Tibial nerve (tissue), 4 donors: ENCODE data around the gene EXT2. TPM values are rescaled to one million over a fixed set of nuclear protein-coding genes. Genes with fewer than 3 reads are reported as not detected.

Experiments used
- DNase-seq, 2 donors: peaks; one replicate each; pipeline ENCODE4 v3.0.0-alpha.2; 2019; ENCODE audit warnings: low spot score in 2 of 2
- H3K27ac ChIP-seq, 4 donors: fragments of 200-600 bp; sonication (generic) in 3 of 4; one replicate each; pipeline ENCODE4 v1.5.1; 2017 to 2019; ENCODE audit warnings: mild to moderate bottlenecking in 1 of 4
- H3K27me3 ChIP-seq, 2 donors: fragments of 200-600 bp; sonication (generic) in 1 of 2; one replicate each; pipeline versions ENCODE4 v1.5.1 to v1.6.0; 2017 to 2019
- H3K36me3 ChIP-seq, 3 donors: fragments of 200-600 bp; sonication (generic); one replicate each; pipeline ENCODE4 v1.5.1; 2018 to 2019
- H3K4me1 ChIP-seq, 4 donors: fragments of 200-600 bp; sonication (generic) in 3 of 4; one replicate each; pipeline ENCODE4 v1.5.1; 2017 to 2019
- H3K4me3 ChIP-seq, 4 donors: fragments of 200-600 bp; sonication (generic) in 3 of 4; one replicate each; pipeline ENCODE4 v1.5.1; 2017 to 2019; ENCODE audit warnings: mild to moderate bottlenecking in 1 of 4, moderate library complexity in 1 of 4
- H3K9me3 ChIP-seq, 4 donors: fragments of 200-600 bp; sonication (generic) in 3 of 4; one replicate each; pipeline ENCODE4 v1.5.1; 2017 to 2019
- CTCF ChIP-seq, 5 experiments: fragments of 200-600 bp in 3 of 5; fragments of 450-650 bp in 2 of 5; sonication (generic) in 3 of 5; IDR thresholded peaks; one replicate each; pipeline ENCODE4 v1.5.1; 2016 to 2019; ENCODE audit warnings: antibody characterized with exemption in 5 of 5, mild to moderate bottlenecking in 3 of 5, moderate library complexity in 2 of 5
- EP300 ChIP-seq, 2 donors: sonication (generic); formaldehyde crosslinking; IDR thresholded peaks; one replicate each; pipeline ENCODE4 v1.6.1; 2017; ENCODE audit warnings: antibody characterized with exemption in 2 of 2, mild to moderate bottlenecking in 1 of 2
- POLR2A ChIP-seq, 2 donors: fragments of 450-650 bp; IDR thresholded peaks; one replicate each; pipeline ENCODE4 v1.6.1; 2017; ENCODE audit warnings: antibody characterized with exemption in 2 of 2, mild to moderate bottlenecking in 2 of 2, moderate library complexity in 2 of 2
- WGBS, 2 donors: methylation state at CpG; one replicate each; pipeline ENCODE4 v1.1.5; 2018; 5-methylcytosine and 5-hydroxymethylcytosine counted together
- total RNA-seq, 4 donors: library from RNA; depleted of rRNA; stranded (reverse); fragments of >200 nt; gene quantifications; one replicate each; pipeline ENCODE4 v1.1.0, GENCODE V29; 2016

Gene EXT2
- total RNA-seq, 4 donors from 2014 or later = 69.3 to 80.0 (median 73.1) TPM

DNA sequence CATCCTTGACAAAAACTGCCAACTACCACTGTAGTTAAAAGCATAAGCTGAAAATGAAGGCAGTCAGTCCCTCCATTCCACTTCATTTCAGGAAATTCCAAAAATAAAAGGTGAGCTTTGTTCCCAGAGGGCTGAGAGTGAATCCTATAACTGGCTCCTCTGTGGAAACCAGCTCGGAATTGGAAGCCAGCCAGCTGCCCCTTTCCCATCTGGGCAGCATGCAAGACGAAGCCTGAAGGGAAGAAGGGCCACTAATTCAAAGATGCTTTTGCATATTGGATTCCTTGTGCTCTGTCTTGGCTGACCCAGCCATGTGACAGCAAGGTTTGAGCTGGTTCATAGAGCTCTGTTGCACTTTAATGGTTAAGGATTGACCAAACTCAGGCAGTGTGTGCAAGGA, 131.0 kb downstream of the EXT2 start:
- 47 to 50% methylated on average over 2 of the region's 2 CpGs for WGBS, 2 donors
- Histone ChIP-seq H3K9me3 (no peaks in the 10 kb centered on the region), H3K27me3 (no peaks in the 10 kb centered on the region)

GRCh38 chr11:44226945-44227344, 131.5 kb downstream of the EXT2 start:
- TF ChIP-seq EP300 (IDR thresholded peaks at IDR 0.05) (no peak), CTCF (IDR thresholded peaks at IDR 0.05) (no peak), POLR2A (IDR thresholded peaks at IDR 0.05) (no peak)
- no peak for DNase-seq
- WGBS, 2 donors = 70 to 95% methylated on average over 3 to 4 of the region's 4 CpGs
- Histone ChIP-seq H3K36me3 (no peaks in the 10 kb centered on the region), H3K27me3 (no peaks in the 10 kb centered on the region), H3K9me3 (no peaks in the 10 kb centered on the region), H3K4me3 (no peak overlapping the region), H3K4me1 (peaks cover 0 to 13% (median 0%) of the 10 kb centered on the region in 4 donors), H3K27ac (no peak overlapping the region)

More for the DNA sequence above, 131.0 kb downstream of the EXT2 start:
- Histone ChIP-seq H3K4me3 (no peak overlapping the region), H3K36me3 (no peaks in the 10 kb centered on the region), H3K27ac (no peak overlapping the region), H3K4me1 (peaks cover 0 to 16% (median 0%) of the 10 kb centered on the region in 4 donors)
- TF ChIP-seq POLR2A (IDR thresholded peaks at IDR 0.05) = no peak
- no peak for TF ChIP-seq EP300 (IDR thresholded peaks at IDR 0.05)
- TF ChIP-seq CTCF (IDR thresholded peaks at IDR 0.05) = no peak
- no peak for DNase-seq

- WGBS, 2 donors = 88 to 92% methylated on average over 6 of the region's 6 CpGs
- Histone ChIP-seq H3K9me3 (no peaks in the 10 kb centered on the region), H3K27ac (no peak overlapping the region), H3K36me3 (peaks cover 0 to 6% (median 0%) of the 10 kb centered on the region in 3 donors), H3K27me3 (no peaks in the 10 kb centered on the region), H3K4me3 (no peak overlapping the region), H3K4me1 (peaks cover 0 to 13% (median 0%) of the 10 kb centered on the region in 4 donors)
- DNase-seq = no peak
- no peak for TF ChIP-seq POLR2A (IDR thresholded peaks at IDR 0.05)
- TF ChIP-seq EP300 (IDR thresholded peaks at IDR 0.05) = no peak
These were observed 132.9 kb downstream of the EXT2 start for GRCh38 chr11:44228379-44228778.

GRCh38 chr11:44229098-44229497, 133.6 kb downstream of the EXT2 start:
- Histone ChIP-seq H3K27ac (no peak overlapping the region), H3K9me3 (no peaks in the 10 kb centered on the region), H3K4me3 (no peak overlapping the region), H3K4me1 (peaks cover 0 to 13% (median 0%) of the 10 kb centered on the region in 4 donors), H3K27me3 (no peaks in the 10 kb centered on the region), H3K36me3 (peaks cover 0 to 6% (median 0%) of the 10 kb centered on the region in 3 donors)
- WGBS, 2 donors = 72 to 85% methylated on average over 4 of the region's 4 CpGs
- TF ChIP-seq CTCF (IDR thresholded peaks at IDR 0.05) = no peak
- no peak for TF ChIP-seq EP300 (IDR thresholded peaks at IDR 0.05)
- TF ChIP-seq POLR2A (IDR thresholded peaks at IDR 0.05) = no peak
- no peak for DNase-seq

GRCh38 chr11:44229624-44230023, 134.1 kb downstream of the EXT2 start:
- no peak for DNase-seq
- Histone ChIP-seq H3K9me3 (no peaks in the 10 kb centered on the region), H3K36me3 (peaks cover 0 to 6% (median 0%) of the 10 kb centered on the region in 3 donors), H3K4me1 (peaks cover 0 to 10% (median 0%) of the 10 kb centered on the region in 4 donors), H3K4me3 (no peak overlapping the region), H3K27ac (no peak overlapping the region), H3K27me3 (no peaks in the 10 kb centered on the region)
- TF ChIP-seq EP300 (IDR thresholded peaks at IDR 0.05) (no peak), CTCF (IDR thresholded peaks at IDR 0.05) (no peak), POLR2A (IDR thresholded peaks at IDR 0.05) (no peak)
- 60 to 61% methylated on average over 3 of the region's 3 CpGs for WGBS, 2 donors

- H3K4me3 ChIP-seq = no peak overlapping the region
- no peaks in the 10 kb centered on the region for H3K27me3 ChIP-seq
- H3K36me3 ChIP-seq = peaks cover 0 to 28% (median 0%) of the 10 kb centered on the region in 3 donors
- WGBS, 2 donors = 69 to 79% methylated on average over 8 of the region's 8 CpGs
- no peaks in the 10 kb centered on the region for H3K9me3 ChIP-seq
- no peaks in the 10 kb centered on the region for H3K4me1 ChIP-seq
- H3K27ac ChIP-seq = no peak overlapping the region
- no peak for TF ChIP-seq POLR2A (IDR thresholded peaks at IDR 0.05)
- peak in 1 of 2 donors; percentile 54 for TF ChIP-seq EP300 (IDR thresholded peaks at IDR 0.05)
- no peak for DNase-seq
These were observed 140.3 kb downstream of the EXT2 start for GRCh38 chr11:44235765-44236201.
